Activated T-cell treated with anti-CD3 and anti-CD28 coated beads, Interleukin-2, amount 50 U/mL, for 1 hour (primary cell): ENCODE measurements around the gene HADHA.
A peak's percentile ranks its signal among the peaks of the same experiment; 100 is the strongest.
"Not testable (repeated sequence)": the region's sequence is repeated elsewhere in the genome, so short reads cannot be mapped to it uniquely, and the experiment has no call there.

Experiments
- DNase-seq: peaks from one replicate; pipeline ENCODE4 v3.0.0-alpha.2; 2020

Gene HADHA

GRCh38 chr2:26172871-26173775 is 71.3 kb downstream of the HADHA start, which contains the start of gene GAREM2:
TSS of gene GAREM2 (plus strand) at chr2:26173088. CDS start at chr2:26173221, 133 bp downstream.
- DNase-seq: no peak

GRCh38 chr2:26172189-26172870 is 72.1 kb downstream of the HADHA start:
- DNase-seq: no peak

DNA sequence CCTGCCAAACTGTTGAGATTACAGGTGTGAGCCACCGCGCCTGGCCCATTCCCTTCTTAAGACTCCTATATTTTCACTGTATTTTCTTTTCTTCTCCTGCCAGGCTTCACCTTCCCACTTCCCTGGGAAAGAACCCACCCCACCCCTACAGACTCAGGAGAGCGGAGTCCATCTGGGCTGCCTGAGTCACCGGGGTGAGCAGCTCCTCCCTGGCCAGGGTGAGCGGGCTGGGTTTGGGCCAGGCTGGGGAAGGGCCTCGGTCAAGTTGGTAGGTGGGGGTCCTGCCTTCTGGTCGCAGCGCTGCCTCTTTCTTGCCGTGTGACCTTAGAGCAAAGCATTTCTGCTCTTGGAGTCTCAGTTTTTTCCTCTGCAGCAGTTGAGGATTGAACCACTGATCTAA is 73.6 kb downstream of the HADHA start:
- DNase-seq: no peak

DNA sequence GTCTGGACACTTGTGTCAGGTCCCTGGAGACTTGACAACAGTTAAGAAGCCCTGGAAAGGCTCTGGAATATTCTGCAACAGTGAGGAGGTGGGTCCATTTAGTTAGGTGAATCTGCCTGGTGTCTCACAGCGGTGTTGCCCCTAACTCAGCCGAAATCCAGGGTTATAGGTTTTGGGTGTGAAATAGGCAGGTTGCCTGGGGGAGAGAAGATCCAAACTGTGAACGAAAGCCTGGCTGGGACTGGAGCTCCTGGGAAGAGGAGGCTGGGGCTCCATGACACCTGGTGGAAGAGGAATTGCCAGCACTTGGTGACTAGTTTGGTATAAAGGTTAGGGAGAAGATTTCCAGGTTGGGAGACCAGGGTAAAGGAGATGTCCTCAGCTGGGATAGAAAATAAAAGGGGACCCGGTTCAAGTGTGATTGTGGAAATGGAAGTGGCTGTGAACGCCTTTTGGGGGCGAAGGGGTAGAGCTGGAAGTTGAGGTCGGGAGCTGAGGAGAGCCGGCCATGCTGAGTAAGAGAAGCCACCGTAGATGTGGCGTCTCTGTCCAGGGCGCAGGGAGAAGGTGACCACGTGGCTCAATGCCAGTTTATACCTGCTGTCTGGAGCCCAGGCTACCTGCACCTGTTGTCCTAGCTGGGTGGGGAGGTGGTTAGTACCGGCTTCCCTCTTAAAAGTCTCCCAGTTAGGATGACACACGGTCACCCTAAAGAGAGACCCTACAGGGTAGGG is 74.6 kb downstream of the HADHA start:
- DNase-seq: no peak

GRCh38 chr2:26169226-26169625 is 75.2 kb downstream of the HADHA start:
- DNase-seq: no peak

GRCh38 chr2:26168785-26169184 is 75.6 kb downstream of the HADHA start:
- DNase-seq: no peak

DNA sequence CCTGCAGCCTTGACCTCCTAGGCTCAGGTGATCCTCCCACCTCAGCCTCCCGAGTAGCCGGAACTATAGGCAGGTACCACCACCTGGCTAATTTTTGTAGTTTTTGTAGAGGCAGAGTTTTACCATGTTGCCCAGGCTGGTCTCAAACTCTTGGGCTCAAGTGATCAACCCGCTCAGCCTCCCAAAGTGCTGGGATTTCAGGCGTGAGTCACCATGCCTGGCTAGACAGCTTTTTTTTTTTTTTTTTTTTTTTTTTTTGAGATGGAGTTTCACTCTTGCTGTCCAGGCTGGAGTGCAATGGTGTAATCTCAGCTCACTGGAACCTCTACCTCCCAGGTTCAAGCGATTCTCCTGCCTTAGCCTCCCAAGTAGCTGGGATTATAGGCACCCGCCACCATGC is 77.9 kb downstream of the HADHA start:
- DNase-seq: not testable (repeated sequence)

DNA sequence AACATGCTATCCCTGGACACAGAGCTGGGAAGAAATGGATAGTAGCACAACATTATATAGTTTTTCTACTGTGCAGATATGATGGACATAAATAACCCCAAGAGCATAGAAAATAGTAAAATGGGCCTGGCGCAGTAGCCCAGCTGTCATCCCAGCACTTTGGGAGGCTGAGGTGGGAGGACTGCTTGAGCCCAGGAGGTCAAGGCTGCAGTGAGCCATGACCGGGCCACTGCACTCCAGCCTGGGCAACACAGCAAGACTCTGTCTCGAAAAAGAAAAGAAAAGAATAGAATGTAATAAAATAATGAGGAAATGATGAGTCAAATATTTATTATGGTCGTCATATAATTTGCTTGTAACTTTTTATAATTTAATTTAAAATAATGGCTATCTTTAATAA is 79.0 kb downstream of the HADHA start:
- DNase-seq: no peak

GRCh38 chr2:26164641-26165211 is 79.7 kb downstream of the HADHA start:
- no peak for DNase-seq

- DNase-seq: no peak
Measured at GRCh38 chr2:26164231-26164630, 80.2 kb downstream of the HADHA start.

GRCh38 chr2:26162963-26163362 is 81.5 kb downstream of the HADHA start:
- DNase-seq: no peak

DNA sequence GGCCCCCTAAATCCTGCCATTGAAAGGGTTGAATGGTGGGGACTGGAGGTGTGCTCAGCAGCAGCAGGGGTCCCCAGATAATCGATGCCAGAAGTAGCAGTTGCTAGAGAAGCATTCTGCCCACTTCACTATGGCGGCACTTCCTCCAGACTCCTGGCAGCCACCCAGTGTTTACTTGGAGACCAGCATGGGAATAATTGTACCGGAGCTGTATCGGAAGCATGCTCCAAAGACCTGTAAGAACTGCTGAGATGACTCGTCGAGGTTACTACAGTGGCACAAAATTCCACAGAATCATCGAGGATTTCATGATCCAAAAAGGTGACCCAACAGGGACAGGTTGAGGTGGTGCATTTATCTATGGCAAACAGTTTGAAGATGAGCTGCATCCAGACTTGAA is 82.5 kb downstream of the HADHA start:
- DNase-seq: no peak

GRCh38 chr2:26157580-26157979 is 86.9 kb downstream of the HADHA start:
- DNase-seq: no peak

- DNase-seq: no peak
Measured at GRCh38 chr2:26150243-26150642, 94.2 kb downstream of the HADHA start.

GRCh38 chr2:26148501-26148900 is 95.9 kb downstream of the HADHA start:
- no peak for DNase-seq

GRCh38 chr2:26144953-26145680 is 99.3 kb downstream of the HADHA start:
- DNase-seq: peak; percentile 65

DNA sequence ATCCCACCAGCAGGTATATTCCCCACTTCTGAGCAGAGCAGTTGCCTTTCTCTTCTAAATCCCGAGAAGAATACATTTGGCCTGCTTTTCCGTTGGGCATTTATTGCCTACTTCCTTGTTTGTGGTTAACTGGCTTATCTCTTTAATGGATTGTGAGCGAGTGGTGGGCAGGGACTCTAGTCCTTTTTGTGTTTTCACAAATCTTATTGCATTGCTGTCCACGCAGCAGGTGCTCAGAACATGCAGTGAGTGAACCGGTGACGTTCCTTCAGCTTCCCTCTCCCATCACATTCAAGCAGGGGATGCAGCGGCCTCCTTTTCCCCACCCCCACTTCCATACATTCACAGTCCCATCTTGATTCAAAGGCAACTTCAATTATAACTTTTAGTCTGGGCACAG is 100.4 kb downstream of the HADHA start:
- DNase-seq: no peak

DNA sequence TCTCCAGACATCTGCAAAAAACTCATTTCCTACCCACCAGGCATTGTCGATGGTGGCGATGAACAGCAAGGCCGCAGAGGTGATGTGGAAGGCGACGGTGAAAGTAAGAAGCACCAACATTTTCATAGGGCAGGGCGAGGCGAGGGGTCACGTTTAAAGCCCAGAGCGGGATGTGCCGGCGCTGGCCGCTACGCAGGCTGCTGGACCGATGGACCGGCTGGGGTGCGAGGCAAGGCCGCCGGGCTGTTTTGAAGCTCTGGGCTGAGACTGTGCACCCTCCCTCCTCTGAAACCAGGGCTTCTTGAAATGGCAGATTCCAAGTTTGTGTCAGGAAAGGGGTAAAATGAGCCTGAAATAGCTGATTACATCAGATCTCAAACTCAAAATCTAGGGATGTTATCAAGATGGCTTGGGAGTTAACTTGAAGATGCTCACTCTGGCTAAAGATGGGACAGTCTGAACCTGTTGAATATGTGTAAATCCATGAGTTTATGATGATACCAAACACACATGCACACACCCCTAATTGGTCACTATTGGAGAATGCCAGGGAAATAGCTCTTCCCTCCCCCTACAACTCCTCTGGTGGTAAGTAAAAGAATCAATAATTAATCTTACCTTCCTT is 103.2 kb downstream of the HADHA start:
- DNase-seq: no peak
